ENCODE results near the gene ADGRB3.

DNA sequence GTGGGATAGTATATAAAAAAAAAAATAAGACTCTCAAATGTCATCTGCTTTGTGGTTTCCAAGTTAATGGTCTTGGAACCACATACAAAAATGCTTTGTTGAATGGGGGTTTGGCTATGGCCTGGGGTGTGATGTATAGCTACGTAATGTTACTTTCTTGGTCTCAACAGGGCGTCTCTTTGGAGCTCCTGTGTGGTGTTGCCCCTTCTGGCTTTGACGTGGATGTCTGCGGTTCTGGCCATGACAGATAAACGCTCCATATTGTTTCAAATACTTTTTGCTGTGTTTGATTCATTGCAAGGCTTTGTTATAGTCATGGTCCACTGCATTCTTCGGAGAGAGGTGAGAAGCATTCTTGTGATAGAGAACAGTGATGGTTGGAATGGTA is 704.1 kb downstream of the ADGRB3 start:
- TF ChIP-seq, protein P1, sequence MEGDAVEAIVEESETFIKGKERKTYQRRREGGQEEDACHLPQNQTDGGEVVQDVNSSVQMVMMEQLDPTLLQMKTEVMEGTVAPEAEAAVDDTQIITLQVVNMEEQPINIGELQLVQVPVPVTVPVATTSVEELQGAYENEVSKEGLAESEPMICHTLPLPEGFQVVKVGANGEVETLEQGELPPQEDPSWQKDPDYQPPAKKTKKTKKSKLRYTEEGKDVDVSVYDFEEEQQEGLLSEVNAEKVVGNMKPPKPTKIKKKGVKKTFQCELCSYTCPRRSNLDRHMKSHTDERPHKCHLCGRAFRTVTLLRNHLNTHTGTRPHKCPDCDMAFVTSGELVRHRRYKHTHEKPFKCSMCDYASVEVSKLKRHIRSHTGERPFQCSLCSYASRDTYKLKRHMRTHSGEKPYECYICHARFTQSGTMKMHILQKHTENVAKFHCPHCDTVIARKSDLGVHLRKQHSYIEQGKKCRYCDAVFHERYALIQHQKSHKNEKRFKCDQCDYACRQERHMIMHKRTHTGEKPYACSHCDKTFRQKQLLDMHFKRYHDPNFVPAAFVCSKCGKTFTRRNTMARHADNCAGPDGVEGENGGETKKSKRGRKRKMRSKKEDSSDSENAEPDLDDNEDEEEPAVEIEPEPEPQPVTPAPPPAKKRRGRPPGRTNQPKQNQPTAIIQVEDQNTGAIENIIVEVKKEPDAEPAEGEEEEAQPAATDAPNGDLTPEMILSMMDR (IDR thresholded peaks at IDR 0.05), result no peak
- TF ChIP-seq POLR2AphosphoS5 (IDR thresholded peaks at IDR 0.05; ENCODE audit: insufficient read depth in 1 of 2, low read depth in 1 of 2) (no peak), POLR2A (IDR thresholded peaks at IDR 0.05) (no peak)
